ENCODE results near the gene D2HGDH. TPM values are rescaled to one million over a fixed set of nuclear protein-coding genes. Genes with fewer than 3 reads are reported as not detected.

The D2HGDH gene
- total and polyA plus RNA-seq, 4 donors = 12.2 to 45.3 (median 27.2) TPM

DNA sequence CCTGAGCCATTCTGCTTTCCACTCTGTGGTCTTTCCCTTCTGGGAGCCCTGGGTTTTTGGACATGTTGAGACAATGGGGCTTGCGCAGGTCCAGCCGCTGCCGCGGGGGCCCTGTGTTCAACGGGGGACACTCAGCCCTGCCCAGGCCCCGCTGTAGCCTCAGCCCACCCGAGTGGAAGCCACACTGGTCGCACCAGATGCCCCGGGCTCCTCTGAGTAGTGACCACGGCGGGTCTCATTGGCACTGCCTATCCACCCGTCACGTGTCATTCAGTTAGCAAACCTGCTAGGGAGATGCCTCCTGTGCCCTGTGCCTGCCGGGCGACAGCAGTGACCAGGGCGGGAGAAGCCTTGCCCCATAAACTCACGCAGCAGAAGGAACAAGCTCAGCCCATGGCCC lies 19.1 kb downstream of the D2HGDH start:
- no peak overlapping the region for H3K4me3 ChIP-seq
- no peak overlapping the region for H3K9ac ChIP-seq (ENCODE audit: insufficient read depth in 1 of 2, low read length in 2 of 2)
- peaks cover 0 to 45% (median 9%) of the 10 kb centered on the region in 4 donors for H3K36me3 ChIP-seq (ENCODE audit: control insufficient read depth in 4 of 4, insufficient read depth in 4 of 4, low read length in 4 of 4)
- DNase-seq (no peak), ATAC-seq (ENCODE audit: insufficient read depth, low FRiP score) (no peak)
- TF ChIP-seq, protein P1, sequence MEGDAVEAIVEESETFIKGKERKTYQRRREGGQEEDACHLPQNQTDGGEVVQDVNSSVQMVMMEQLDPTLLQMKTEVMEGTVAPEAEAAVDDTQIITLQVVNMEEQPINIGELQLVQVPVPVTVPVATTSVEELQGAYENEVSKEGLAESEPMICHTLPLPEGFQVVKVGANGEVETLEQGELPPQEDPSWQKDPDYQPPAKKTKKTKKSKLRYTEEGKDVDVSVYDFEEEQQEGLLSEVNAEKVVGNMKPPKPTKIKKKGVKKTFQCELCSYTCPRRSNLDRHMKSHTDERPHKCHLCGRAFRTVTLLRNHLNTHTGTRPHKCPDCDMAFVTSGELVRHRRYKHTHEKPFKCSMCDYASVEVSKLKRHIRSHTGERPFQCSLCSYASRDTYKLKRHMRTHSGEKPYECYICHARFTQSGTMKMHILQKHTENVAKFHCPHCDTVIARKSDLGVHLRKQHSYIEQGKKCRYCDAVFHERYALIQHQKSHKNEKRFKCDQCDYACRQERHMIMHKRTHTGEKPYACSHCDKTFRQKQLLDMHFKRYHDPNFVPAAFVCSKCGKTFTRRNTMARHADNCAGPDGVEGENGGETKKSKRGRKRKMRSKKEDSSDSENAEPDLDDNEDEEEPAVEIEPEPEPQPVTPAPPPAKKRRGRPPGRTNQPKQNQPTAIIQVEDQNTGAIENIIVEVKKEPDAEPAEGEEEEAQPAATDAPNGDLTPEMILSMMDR (IDR thresholded peaks at IDR 0.05; ENCODE audit: control extremely low read depth, extremely low read depth) = no peak
- WGBS, 2 donors = 96 to 97% methylated on average over 17 of the region's 17 CpGs
- no peaks in the 10 kb centered on the region for H3K27me3 ChIP-seq (ENCODE audit: control insufficient read depth in 3 of 3, insufficient read depth in 3 of 3, low read length in 2 of 3)
- H3K27ac ChIP-seq (ENCODE audit: low read depth in 1 of 2, low read length in 1 of 2) = no peak overlapping the region
- no peaks in the 10 kb centered on the region for H3K9me3 ChIP-seq (ENCODE audit: control insufficient read depth in 4 of 4, insufficient read depth in 3 of 4, low read length in 3 of 4)
- peaks cover 0 to 3% (median 0%) of the 10 kb centered on the region in 5 donors for H3K4me1 ChIP-seq (ENCODE audit: control insufficient read depth in 5 of 5, insufficient read depth in 5 of 5, low read length in 5 of 5)

DNA sequence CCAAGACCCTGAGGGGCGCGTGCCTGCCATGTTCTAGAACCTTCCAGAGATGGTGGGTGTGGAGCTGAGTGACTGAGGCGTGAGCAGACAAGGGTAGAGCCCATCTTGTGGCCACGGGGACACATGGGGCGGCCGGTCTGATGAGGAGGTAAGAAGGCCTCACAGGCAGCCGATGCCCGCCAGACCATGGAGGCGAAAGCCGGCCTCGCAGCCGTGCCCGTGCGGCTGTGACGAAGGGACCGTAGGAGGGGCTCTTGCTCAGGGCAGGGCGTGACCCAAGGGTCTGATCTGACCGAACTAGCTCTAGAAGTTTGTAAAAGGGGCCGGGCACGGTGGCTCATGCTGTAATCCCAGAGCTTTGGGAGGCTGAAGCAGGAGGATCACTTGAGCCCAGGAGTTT lies 19.6 kb downstream of the D2HGDH start:
- Histone ChIP-seq H3K4me3 (no peak overlapping the region), H3K4me1 (ENCODE audit: control insufficient read depth in 5 of 5, insufficient read depth in 5 of 5, low read length in 5 of 5) (peaks cover 0 to 3% (median 0%) of the 10 kb centered on the region in 5 donors), H3K9me3 (ENCODE audit: control insufficient read depth in 4 of 4, insufficient read depth in 3 of 4, low read length in 3 of 4) (no peaks in the 10 kb centered on the region), H3K9ac (ENCODE audit: insufficient read depth in 1 of 2, low read length in 2 of 2) (no peak overlapping the region), H3K27me3 (ENCODE audit: control insufficient read depth in 3 of 3, insufficient read depth in 3 of 3, low read length in 2 of 3) (no peaks in the 10 kb centered on the region), H3K36me3 (ENCODE audit: control insufficient read depth in 4 of 4, insufficient read depth in 4 of 4, low read length in 4 of 4) (peaks cover 0 to 39% (median 9%) of the 10 kb centered on the region in 4 donors), H3K27ac (ENCODE audit: low read depth in 1 of 2, low read length in 1 of 2) (no peak overlapping the region)
- no peak for ATAC-seq (ENCODE audit: insufficient read depth, low FRiP score)
- TF ChIP-seq, protein P1 (IDR thresholded peaks at IDR 0.05; ENCODE audit: control extremely low read depth, extremely low read depth) = no peak
- 97 to 98% methylated on average over 20 of the region's 20 CpGs for WGBS, 2 donors
- DNase-seq = no peak

DNA sequence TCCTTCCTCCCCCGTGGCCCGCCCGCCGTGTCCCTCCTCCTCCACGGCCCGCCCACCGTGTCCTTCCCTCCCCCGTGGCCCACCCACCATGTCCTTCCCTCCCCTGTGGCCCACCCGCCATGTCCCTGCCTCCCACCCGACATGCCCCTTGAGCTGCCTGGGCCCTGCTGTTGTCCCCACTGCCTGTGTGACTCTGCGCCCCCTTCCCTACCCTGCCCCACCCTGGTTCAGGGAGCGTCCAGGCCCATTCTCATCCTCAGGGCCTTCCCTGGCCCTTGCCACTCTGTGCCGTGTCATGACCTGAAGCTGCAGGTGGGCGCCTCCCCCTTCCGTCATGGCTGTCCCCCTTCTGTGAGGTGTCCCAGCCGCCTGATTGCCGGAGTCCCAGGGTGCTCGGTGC lies 20.7 kb downstream of the D2HGDH start:
- 95 to 98% methylated on average over 10 to 17 of the region's 18 CpGs for WGBS, 2 donors
- no peaks in the 10 kb centered on the region for H3K27me3 ChIP-seq (ENCODE audit: control insufficient read depth in 3 of 3, insufficient read depth in 3 of 3, low read length in 2 of 3)
- no peak overlapping the region for H3K27ac ChIP-seq (ENCODE audit: low read depth in 1 of 2, low read length in 1 of 2)
- peaks cover 0 to 35% (median 10%) of the 10 kb centered on the region in 4 donors for H3K36me3 ChIP-seq (ENCODE audit: control insufficient read depth in 4 of 4, insufficient read depth in 4 of 4, low read length in 4 of 4)
- TF ChIP-seq, protein P1 (IDR thresholded peaks at IDR 0.05; ENCODE audit: control extremely low read depth, extremely low read depth) = no peak
- no peak overlapping the region for H3K4me3 ChIP-seq
- DNase-seq (no peak), ATAC-seq (ENCODE audit: insufficient read depth, low FRiP score) (no peak)
- H3K4me1 ChIP-seq (ENCODE audit: control insufficient read depth in 5 of 5, insufficient read depth in 5 of 5, low read length in 5 of 5) = no peaks in the 10 kb centered on the region
- H3K9me3 ChIP-seq (ENCODE audit: control insufficient read depth in 4 of 4, insufficient read depth in 3 of 4, low read length in 3 of 4) = peaks cover 0 to under 1% (median 0%) of the 10 kb centered on the region in 4 donors
- no peak overlapping the region for H3K9ac ChIP-seq (ENCODE audit: insufficient read depth in 1 of 2, low read length in 2 of 2)

DNA sequence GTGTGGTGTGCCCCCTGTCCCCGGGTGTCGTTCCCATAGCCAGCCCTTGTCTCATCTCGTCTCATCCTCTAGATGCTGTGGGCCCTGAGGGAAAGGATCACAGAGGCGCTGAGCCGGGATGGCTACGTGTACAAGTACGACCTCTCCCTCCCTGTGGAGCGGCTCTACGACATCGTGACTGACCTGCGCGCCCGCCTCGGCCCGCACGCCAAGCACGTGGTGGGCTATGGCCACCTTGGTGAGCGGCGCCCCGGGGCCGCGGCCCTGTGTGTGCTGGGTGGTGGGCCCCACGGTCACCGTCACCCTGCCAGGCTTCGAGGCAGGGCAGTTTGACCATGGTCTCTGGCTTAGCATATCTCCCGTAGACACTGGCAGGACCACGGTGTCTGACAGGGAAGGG lies 21.3 kb downstream of the D2HGDH start:
- no peak for DNase-seq
- H3K9ac ChIP-seq (ENCODE audit: insufficient read depth in 1 of 2, low read length in 2 of 2) = no peak overlapping the region
- H3K4me3 ChIP-seq = no peak overlapping the region
- no peak for ATAC-seq (ENCODE audit: insufficient read depth, low FRiP score)
- no peaks in the 10 kb centered on the region for H3K27me3 ChIP-seq (ENCODE audit: control insufficient read depth in 3 of 3, insufficient read depth in 3 of 3, low read length in 2 of 3)
- H3K4me1 ChIP-seq (ENCODE audit: control insufficient read depth in 5 of 5, insufficient read depth in 5 of 5, low read length in 5 of 5) = no peaks in the 10 kb centered on the region
- H3K9me3 ChIP-seq (ENCODE audit: control insufficient read depth in 4 of 4, insufficient read depth in 3 of 4, low read length in 3 of 4) = peaks cover 0 to 2% (median 0%) of the 10 kb centered on the region in 4 donors
- WGBS, 2 donors = 97% methylated on average over 27 of the region's 27 CpGs
- no peak overlapping the region for H3K27ac ChIP-seq (ENCODE audit: low read depth in 1 of 2, low read length in 1 of 2)
- peaks cover 0 to 35% (median 15%) of the 10 kb centered on the region in 4 donors for H3K36me3 ChIP-seq (ENCODE audit: control insufficient read depth in 4 of 4, insufficient read depth in 4 of 4, low read length in 4 of 4)
- TF ChIP-seq, protein P1 (IDR thresholded peaks at IDR 0.05; ENCODE audit: control extremely low read depth, extremely low read depth) = no peak

Data from lung (tissue), 12 donors.